Measurements from ENCODE around the gene ZNF185. TPM values are rescaled to one million over a fixed set of nuclear protein-coding genes. Genes with fewer than 3 reads are reported as not detected.

ZNF185 gene
- total and polyA plus RNA-seq, 9 donors = 3.5 to 28.7 (median 10.0) TPM

DNA sequence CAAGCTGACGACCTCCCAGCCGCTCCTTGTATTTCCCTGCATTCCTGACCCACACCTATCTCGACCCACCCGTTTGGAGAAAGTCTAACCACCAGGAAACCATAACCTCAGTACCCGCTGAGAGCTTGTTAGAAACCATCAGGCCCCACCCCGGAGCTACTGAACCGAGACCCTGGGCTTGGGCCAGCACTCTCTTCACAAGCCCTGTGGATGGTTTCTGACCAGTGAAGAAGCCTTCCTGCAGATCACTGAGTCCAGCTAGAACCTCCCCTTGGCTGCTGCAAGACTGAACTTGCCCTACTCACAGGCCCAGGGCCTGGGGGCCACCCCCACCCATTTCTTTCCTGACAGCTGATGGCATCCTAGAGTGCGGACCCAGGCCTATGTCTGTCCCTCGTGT, 26.6 kb upstream of the ZNF185 start:
- Histone ChIP-seq H3K27ac (no peak overlapping the region), H3K27me3 (no peaks in the 10 kb centered on the region), H3K9me3 (no peaks in the 10 kb centered on the region), H3K4me1 (ENCODE audit: insufficient read depth) (no peaks in the 10 kb centered on the region), H3K36me3 (no peaks in the 10 kb centered on the region), H3K4me3 (no peak overlapping the region)
- TF ChIP-seq EP300 (IDR thresholded peaks at IDR 0.05) (no peak), POLR2A (IDR thresholded peaks at IDR 0.05) (no peak)
- TF ChIP-seq, protein P1, sequence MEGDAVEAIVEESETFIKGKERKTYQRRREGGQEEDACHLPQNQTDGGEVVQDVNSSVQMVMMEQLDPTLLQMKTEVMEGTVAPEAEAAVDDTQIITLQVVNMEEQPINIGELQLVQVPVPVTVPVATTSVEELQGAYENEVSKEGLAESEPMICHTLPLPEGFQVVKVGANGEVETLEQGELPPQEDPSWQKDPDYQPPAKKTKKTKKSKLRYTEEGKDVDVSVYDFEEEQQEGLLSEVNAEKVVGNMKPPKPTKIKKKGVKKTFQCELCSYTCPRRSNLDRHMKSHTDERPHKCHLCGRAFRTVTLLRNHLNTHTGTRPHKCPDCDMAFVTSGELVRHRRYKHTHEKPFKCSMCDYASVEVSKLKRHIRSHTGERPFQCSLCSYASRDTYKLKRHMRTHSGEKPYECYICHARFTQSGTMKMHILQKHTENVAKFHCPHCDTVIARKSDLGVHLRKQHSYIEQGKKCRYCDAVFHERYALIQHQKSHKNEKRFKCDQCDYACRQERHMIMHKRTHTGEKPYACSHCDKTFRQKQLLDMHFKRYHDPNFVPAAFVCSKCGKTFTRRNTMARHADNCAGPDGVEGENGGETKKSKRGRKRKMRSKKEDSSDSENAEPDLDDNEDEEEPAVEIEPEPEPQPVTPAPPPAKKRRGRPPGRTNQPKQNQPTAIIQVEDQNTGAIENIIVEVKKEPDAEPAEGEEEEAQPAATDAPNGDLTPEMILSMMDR (IDR thresholded peaks at IDR 0.05) = no peak
- 76 to 82% (median 78%) methylated on average over 9 of the region's 9 CpGs for WGBS, 3 donors
- no peak for DNase-seq
- intact Hi-C loops (cut with DNase I) = no loop called here

DNA sequence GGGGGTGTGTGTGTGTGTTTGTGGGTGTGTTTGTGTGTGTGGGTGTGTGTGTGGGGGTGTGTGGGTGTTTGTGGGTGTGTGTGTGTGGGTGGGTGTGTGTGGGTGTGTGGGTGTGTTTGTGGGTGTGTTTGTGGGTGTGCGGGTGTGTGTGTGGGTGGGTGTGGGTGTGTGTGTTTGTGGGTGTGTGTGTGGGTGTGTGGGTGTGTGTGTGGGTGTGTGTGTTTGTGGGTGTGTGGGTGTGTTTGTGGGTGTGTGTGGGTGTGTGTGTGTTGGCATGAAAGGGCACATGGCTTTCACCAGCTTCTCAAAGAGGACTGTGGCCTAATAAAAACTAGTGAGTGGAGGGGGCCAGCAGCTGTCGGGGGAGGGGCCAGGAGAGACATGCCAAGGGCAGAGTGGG, 25.3 kb upstream of the ZNF185 start:
- DNase-seq = no peak
- no peak overlapping the region for H3K27ac ChIP-seq
- no peaks in the 10 kb centered on the region for H3K9me3 ChIP-seq
- no peak overlapping the region for H3K4me3 ChIP-seq
- TF ChIP-seq EP300 (IDR thresholded peaks at IDR 0.05) (no peak), POLR2A (IDR thresholded peaks at IDR 0.05) (no peak)
- TF ChIP-seq, protein P1 (IDR thresholded peaks at IDR 0.05) = no peak
- H3K27me3 ChIP-seq = no peaks in the 10 kb centered on the region
- intact Hi-C loops (cut with DNase I) = no loop called here
- 35 to 59% (median 46%) methylated on average over 2 of the region's 2 CpGs for WGBS, 3 donors
- no peaks in the 10 kb centered on the region for H3K4me1 ChIP-seq (ENCODE audit: insufficient read depth)
- H3K36me3 ChIP-seq = no peaks in the 10 kb centered on the region

DNA sequence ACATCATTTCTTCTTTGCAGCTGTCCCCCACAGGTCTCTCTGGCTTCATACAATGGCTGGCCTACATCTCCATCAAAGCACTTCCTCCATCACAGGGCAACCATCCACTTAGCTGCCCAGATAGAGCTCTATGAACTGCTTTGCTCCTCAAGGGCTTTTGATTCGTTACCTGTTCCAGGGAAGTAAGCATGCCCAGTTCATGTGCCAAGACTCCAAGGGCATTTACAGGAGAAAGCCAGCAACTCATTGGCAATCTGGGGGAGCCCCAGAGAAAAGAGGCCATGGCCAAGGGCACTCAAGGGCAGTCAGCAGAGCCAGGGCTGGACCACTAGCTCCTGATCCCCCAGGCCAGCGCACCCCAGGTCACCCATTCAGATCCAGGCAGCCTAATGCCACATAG, 24.5 kb upstream of the ZNF185 start:
- no peak overlapping the region for H3K27ac ChIP-seq
- H3K36me3 ChIP-seq = no peaks in the 10 kb centered on the region
- H3K9me3 ChIP-seq = no peaks in the 10 kb centered on the region
- H3K4me1 ChIP-seq (ENCODE audit: insufficient read depth) = no peaks in the 10 kb centered on the region
- no peak for DNase-seq
- WGBS, 3 donors = 63 to 75% (median 72%) methylated on average over 2 of the region's 2 CpGs
- TF ChIP-seq EP300 (IDR thresholded peaks at IDR 0.05) (no peak), POLR2A (IDR thresholded peaks at IDR 0.05) (no peak)
- TF ChIP-seq, protein P1 (IDR thresholded peaks at IDR 0.05) = no peak
- no peak overlapping the region for H3K4me3 ChIP-seq
- intact Hi-C loops (cut with DNase I) = no loop called here
- no peaks in the 10 kb centered on the region for H3K27me3 ChIP-seq

DNA sequence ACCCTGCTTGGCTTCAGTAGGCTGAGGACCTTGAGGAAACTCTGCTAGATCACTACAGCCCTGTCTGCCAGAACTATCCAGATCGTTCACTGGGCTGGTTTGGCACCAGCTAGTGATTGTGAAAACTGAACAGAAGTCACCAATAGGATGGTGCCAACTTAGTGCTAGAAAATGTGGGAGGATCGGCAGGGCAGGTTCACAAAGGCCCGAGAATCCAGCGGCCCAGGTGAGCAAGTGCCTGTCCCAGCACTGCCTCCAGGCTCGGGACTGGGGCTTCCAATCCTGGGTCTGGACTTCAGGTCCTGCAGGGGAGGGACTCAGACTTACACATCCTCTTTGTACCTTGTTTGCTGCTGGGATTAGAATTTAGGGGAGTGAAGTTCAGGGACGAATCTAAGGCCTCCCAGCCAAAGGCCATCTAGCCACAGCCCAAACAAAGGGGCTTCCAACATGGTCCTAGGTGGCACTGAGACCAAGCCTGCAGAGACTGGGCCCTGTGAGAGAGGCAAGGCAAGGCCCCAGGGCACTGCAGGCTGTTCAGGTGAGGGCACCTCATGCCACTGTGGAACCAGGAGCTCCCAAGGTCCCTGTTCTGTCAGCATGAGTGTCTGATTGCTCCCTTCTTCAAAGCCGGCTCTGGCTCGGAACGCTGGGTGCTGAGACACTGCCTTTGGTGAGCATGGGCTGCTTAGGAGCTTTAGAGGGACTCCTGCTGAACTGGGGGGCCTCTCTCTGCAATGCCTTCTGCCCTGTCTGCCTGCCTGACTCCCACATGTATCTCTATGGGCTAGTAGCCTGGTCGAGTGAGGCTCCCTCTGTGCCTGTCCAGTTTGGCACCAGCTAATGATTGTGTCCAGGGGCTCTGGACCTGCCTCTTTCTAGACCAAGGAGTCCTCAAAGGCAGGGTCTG, 20.7 kb upstream of the ZNF185 start:
- H3K4me1 ChIP-seq (ENCODE audit: insufficient read depth) = no peaks in the 10 kb centered on the region
- 69 to 83% (median 75%) methylated on average over 10 of the region's 10 CpGs for WGBS, 3 donors
- H3K27me3 ChIP-seq = no peaks in the 10 kb centered on the region
- no peaks in the 10 kb centered on the region for H3K9me3 ChIP-seq
- H3K27ac ChIP-seq = no peak overlapping the region
- DNase-seq = no peak
- no peak for TF ChIP-seq POLR2A (IDR thresholded peaks at IDR 0.05)
- TF ChIP-seq EP300 (IDR thresholded peaks at IDR 0.05) = no peak
- TF ChIP-seq, protein P1 (IDR thresholded peaks at IDR 0.05) = no peak
- H3K36me3 ChIP-seq = no peaks in the 10 kb centered on the region
- intact Hi-C loops (cut with DNase I) = no loop called here
- H3K4me3 ChIP-seq = no peak overlapping the region
